Raji (cell line): ENCODE measurements around the gene CDKAL1.

ENCODE experiments used
- POLR2A ChIP-seq: IDR thresholded peaks from 2 replicates; pipeline ENCODE4 v1.6.1; 2011; ENCODE audit warnings: low read depth, low read length, control low read depth; ENCODE audit not compliant: insufficient read depth

Gene CDKAL1

GRCh38 chr6:20732896-20733295 is 198.6 kb downstream of the CDKAL1 start:
- TF ChIP-seq POLR2A = no peak

GRCh38 chr6:20737912-20738311 is 203.7 kb downstream of the CDKAL1 start:
- no peak for TF ChIP-seq POLR2A

- TF ChIP-seq POLR2A = no peak
Measured at GRCh38 chr6:20740088-20740487, 205.8 kb downstream of the CDKAL1 start.

- no peak for TF ChIP-seq POLR2A
Measured at GRCh38 chr6:20740727-20741126, 206.5 kb downstream of the CDKAL1 start.

GRCh38 chr6:20741490-20741889 is 207.2 kb downstream of the CDKAL1 start:
- TF ChIP-seq POLR2A = no peak

- TF ChIP-seq POLR2A = no peak
Measured at GRCh38 chr6:20744911-20745557, 210.8 kb downstream of the CDKAL1 start.

- no peak for TF ChIP-seq POLR2A
Measured at GRCh38 chr6:20746024-20746423, 211.8 kb downstream of the CDKAL1 start.

GRCh38 chr6:20746805-20747558 is 212.7 kb downstream of the CDKAL1 start:
- no peak for TF ChIP-seq POLR2A

GRCh38 chr6:20747991-20748390 is 213.7 kb downstream of the CDKAL1 start:
- no peak for TF ChIP-seq POLR2A

GRCh38 chr6:20751293-20751935 is 217.2 kb downstream of the CDKAL1 start:
- no peak for TF ChIP-seq POLR2A

GRCh38 chr6:20755631-20756030 is 221.4 kb downstream of the CDKAL1 start:
- TF ChIP-seq POLR2A = no peak

GRCh38 chr6:20757761-20758160 is 223.5 kb downstream of the CDKAL1 start:
- no peak for TF ChIP-seq POLR2A

GRCh38 chr6:20763296-20763695 is 229.0 kb downstream of the CDKAL1 start:
- no peak for TF ChIP-seq POLR2A

- TF ChIP-seq POLR2A = no peak
Measured at GRCh38 chr6:20769631-20770030, 235.4 kb downstream of the CDKAL1 start.

GRCh38 chr6:20770773-20771172 is 236.5 kb downstream of the CDKAL1 start:
- TF ChIP-seq POLR2A = no peak

- no peak for TF ChIP-seq POLR2A
Measured at GRCh38 chr6:20771409-20771808, 237.2 kb downstream of the CDKAL1 start.

- TF ChIP-seq POLR2A = no peak
Measured at GRCh38 chr6:20773822-20774221, 239.6 kb downstream of the CDKAL1 start.

GRCh38 chr6:20775981-20776380 is 241.7 kb downstream of the CDKAL1 start:
- TF ChIP-seq POLR2A = no peak
